Activated CD8-positive, alpha-beta memory T cell treated with anti-CD3 and anti-CD28 coated beads, Interleukin-2, amount 50 U/mL, for 48 hours (primary cell): ENCODE data around the gene EPAS1.
A peak's percentile ranks its signal among the peaks of the same experiment; 100 is the strongest.
"Not testable (repeated sequence)": the region's sequence is repeated elsewhere in the genome, so short reads cannot be mapped to it uniquely, and the experiment has no call there.

Experiments used
- DNase-seq: peaks from one replicate; pipeline ENCODE4 v3.0.0-alpha.2; 2020

The EPAS1 gene

GRCh38 chr2:46386763-46387162 is 89.6 kb downstream of the EPAS1 start:
- DNase-seq: no peak

GRCh38 chr2:46387292-46387691 is 90.1 kb downstream of the EPAS1 start:
- peak; percentile 25 for DNase-seq

- peak; percentile 25 for DNase-seq
Observed at GRCh38 chr2:46387886-46388515, 90.8 kb downstream of the EPAS1 start.

GRCh38 chr2:46388881-46389280 is 91.7 kb downstream of the EPAS1 start:
- peak; percentile 18 for DNase-seq

- peak; percentile 20 for DNase-seq
Observed at GRCh38 chr2:46389417-46389916, 92.3 kb downstream of the EPAS1 start.

GRCh38 chr2:46390036-46390435 is 92.8 kb downstream of the EPAS1 start:
- peak; percentile 12 for DNase-seq

- DNase-seq: no peak
Observed at GRCh38 chr2:46390901-46391395, 93.7 kb downstream of the EPAS1 start.

- DNase-seq: peak; percentile 48
Observed at GRCh38 chr2:46392561-46393346, 95.5 kb downstream of the EPAS1 start.

GRCh38 chr2:46393347-46393820 is 96.2 kb downstream of the EPAS1 start:
- DNase-seq: peak; percentile 33

GRCh38 chr2:46393865-46394264 is 96.7 kb downstream of the EPAS1 start:
- DNase-seq: no peak

GRCh38 chr2:46394649-46395510 is 97.7 kb downstream of the EPAS1 start:
- DNase-seq: peak; percentile 32

GRCh38 chr2:46395730-46396129 is 98.5 kb downstream of the EPAS1 start:
- DNase-seq: not testable (repeated sequence)

GRCh38 chr2:46400016-46400415 is 102.8 kb downstream of the EPAS1 start:
- no peak for DNase-seq

- no peak for DNase-seq
Observed at GRCh38 chr2:46402874-46403273, 105.7 kb downstream of the EPAS1 start.

- no peak for DNase-seq
Observed at GRCh38 chr2:46404181-46404759, 107.1 kb downstream of the EPAS1 start.

GRCh38 chr2:46407852-46408455 is 110.7 kb downstream of the EPAS1 start:
- no peak for DNase-seq

GRCh38 chr2:46409756-46410155 is 112.5 kb downstream of the EPAS1 start:
- no peak for DNase-seq

- no peak for DNase-seq
Observed at GRCh38 chr2:46410273-46411244, 113.4 kb downstream of the EPAS1 start.

- no peak for DNase-seq
Observed at GRCh38 chr2:46411245-46411641, 114.0 kb downstream of the EPAS1 start.

GRCh38 chr2:46411985-46412384 is 114.8 kb downstream of the EPAS1 start:
- DNase-seq: no peak

GRCh38 chr2:46413111-46413510 is 115.9 kb downstream of the EPAS1 start:
- no peak for DNase-seq
